ENCODE results near the gene PI16.

Gene PI16

DNA sequence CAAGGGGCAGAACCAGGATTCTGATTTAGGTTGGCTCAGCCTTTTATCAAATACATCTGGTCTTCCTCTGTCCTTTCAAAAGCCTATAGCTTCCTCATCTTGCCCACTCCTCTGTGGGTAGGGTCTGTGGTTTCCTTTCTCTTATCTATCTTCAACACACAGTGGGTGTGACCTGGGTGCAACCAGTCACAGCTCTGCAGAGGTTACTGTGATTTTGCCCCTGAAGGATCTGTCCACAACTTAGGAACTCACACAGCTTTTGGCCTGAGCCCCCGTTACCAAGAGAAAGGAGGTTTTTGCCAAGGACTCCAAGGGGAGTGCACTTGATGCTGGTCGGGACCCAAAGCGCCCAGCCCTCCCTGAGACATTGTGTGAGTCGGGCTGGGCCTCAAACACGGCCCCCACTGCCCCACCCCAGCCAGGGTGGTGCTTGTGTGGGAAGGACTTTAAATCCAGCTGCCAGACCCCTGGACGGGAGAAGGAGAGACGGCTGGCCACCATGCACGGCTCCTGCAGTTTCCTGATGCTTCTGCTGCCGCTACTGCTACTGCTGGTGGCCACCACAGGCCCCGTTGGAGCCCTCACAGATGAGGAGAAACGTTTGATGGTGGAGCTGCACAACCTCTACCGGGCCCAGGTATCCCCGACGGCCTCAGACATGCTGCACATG, at the start of gene PI16:
Gene PI16 (plus strand): TSS at position 477 of the 670 bp plus-strand sequence. CDS start 23 bp downstream, at position 500.
- peak in 1 of 2 donors; percentile 81 for DNase-seq

DNA sequence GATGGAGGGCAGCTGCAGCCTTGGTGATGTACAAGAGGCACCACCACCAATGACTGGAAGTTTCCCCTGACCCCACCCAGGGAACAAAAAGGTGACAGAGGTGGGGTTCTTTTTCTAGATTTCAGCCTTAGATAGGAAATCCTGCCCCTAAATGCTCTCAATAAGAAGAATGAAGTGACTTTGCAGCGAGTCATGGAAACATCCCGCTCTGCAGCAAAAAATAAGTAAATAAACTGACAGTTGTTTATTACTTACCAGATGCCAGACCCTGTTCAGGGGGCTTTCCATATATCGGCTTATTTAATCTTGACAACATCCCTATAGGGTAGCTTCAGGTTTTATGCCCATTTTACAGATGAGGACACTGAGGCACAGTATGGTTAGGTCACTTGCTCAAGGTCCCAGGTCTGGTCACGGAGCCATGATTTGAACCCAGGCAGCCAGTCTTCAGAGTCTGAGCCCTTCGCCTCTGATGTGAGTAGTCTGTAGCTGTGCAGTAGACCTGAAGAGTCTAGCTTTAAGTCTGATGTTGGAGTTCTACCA, 49.6 kb upstream of the PI16 start:
- DNase-seq = no peak

DNA sequence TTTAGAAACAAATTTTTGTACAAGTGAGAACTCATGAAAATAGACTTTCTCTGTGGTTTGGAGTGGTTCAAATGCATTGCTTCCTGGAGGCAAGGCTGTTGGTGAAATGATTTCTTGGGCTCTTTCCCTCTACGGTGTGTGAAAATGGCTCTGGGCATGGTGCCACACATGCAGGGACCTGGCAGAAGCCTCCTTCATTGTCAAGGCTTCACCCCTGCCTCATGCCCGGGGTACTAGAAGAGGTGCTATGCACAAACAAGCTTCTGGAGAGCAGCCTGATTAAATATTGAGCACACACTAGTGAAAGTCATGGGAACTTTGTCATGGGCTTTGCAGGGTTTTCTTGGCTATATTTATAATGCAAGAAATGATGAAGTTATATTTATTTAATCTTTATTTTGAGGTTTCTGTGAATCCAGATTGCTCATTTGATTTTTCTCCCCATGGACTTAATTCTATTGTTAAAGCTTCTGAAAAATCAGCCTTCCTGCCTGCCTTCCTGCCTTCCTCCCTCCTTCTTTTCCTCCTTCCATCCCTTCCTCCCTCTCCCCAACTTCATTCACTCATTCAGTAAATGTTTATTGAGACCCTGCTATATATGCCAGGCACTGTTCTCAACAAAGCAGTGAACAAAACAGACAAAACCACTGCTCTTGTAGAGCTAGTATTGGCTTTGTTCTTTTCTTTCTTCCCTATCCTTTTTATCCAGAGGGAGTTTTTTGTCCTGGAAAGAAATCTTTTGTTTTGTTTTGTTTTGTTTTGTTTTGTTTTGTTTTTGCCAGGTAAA, 47.8 kb upstream of the PI16 start:
- no peak for DNase-seq

- DNase-seq = no peak
Measured at GRCh38 chr6:36907781-36908180, 46.8 kb upstream of the PI16 start.

GRCh38 chr6:36908747-36909146, 45.8 kb upstream of the PI16 start:
- DNase-seq = no peak

GRCh38 chr6:36912030-36912454, 42.5 kb upstream of the PI16 start:
- DNase-seq = peak in 1 of 2 donors; percentile 97

GRCh38 chr6:36912586-36912985, 42.0 kb upstream of the PI16 start:
- DNase-seq = peak in 1 of 2 donors; percentile 26

DNA sequence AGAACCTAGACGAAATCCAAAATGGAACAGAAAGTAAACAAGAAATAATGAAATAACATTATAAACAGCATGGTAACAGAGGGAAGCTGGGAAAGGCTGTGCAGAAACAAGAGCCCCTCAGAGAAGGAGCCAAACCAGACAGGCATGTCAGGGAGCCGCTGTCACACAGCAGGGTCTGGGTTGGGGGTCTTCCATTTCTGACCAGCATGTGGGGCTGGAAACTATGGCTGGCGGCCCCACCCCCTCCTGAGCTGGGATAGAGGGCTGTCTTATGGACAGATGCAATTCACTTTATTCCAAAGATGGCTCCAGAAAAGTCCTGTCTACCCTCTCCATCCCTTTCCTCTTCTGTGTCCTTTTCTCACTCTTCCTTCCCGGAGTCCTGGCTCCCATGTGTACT, 41.5 kb upstream of the PI16 start:
- DNase-seq = no peak

GRCh38 chr6:36914227-36914794, 40.2 kb upstream of the PI16 start:
- DNase-seq = no peak

DNA sequence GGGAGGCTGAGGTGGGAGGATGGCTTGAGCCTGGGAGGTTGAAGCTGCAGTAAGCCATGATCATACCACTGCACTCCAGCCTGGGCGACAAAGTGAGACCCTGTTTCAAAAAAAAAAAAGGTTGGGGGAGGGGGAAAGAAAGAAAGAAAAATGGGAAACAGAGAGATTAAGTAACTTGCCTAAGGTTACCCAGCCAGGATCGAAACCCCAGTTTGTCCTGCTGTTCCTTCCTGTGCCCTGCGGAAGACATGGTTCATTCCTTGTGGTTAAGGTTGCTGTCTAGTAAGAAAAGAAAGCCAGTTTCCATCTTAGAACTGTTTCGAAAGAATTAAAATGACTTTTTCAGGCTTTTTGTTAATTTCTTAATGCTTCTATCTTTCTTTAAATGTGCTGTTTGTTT, 38.9 kb upstream of the PI16 start:
- no peak for DNase-seq

DNA sequence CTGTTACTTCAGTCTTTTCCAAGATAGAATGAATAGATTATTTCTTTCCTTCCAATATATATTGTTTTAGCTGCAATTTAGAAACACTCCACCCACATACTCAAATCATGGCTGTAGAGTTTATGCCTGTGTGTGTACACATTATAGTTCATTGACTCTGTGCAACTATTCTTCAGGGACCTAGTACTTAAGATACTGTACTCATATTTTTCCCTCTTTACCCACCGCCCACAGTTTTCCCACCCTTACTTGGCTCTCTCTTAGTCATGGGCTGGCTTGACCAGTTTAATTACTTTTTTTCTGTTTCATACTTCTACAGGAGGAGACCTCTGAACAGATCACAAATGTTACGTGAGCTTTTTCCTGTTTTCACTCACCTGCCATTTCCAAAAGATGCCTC, 38.4 kb upstream of the PI16 start:
- no peak for DNase-seq

GRCh38 chr6:36917541-36918193, 36.9 kb upstream of the PI16 start:
- no peak for DNase-seq

DNA sequence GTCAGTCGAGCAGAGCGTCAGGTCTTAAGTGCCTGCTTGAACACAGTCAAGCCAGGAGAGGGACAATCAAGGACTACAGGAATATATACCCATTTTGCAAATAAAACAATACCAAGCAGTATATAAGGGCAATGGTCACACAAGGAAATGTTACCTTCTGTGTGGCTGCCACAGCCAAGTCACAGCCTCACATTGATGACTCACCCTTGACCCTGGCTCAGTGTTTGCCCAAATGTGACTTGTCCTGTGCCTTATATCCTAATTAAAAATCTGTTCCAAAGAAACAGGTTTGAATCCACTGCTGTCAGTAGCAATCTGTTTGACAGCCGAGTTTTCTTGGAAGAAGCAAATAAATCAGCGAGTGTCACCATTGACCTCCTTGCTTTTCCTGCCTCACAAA, 34.5 kb upstream of the PI16 start:
- DNase-seq = no peak

- no peak for DNase-seq
Measured at GRCh38 chr6:36920546-36920945, 34.0 kb upstream of the PI16 start.

- no peak for DNase-seq
Measured at GRCh38 chr6:36924131-36924530, 30.4 kb upstream of the PI16 start.

- no peak for DNase-seq
Measured at GRCh38 chr6:36924778-36925374, 29.7 kb upstream of the PI16 start.

- no peak for DNase-seq
Measured at GRCh38 chr6:36925809-36926208, 28.7 kb upstream of the PI16 start.

DNA sequence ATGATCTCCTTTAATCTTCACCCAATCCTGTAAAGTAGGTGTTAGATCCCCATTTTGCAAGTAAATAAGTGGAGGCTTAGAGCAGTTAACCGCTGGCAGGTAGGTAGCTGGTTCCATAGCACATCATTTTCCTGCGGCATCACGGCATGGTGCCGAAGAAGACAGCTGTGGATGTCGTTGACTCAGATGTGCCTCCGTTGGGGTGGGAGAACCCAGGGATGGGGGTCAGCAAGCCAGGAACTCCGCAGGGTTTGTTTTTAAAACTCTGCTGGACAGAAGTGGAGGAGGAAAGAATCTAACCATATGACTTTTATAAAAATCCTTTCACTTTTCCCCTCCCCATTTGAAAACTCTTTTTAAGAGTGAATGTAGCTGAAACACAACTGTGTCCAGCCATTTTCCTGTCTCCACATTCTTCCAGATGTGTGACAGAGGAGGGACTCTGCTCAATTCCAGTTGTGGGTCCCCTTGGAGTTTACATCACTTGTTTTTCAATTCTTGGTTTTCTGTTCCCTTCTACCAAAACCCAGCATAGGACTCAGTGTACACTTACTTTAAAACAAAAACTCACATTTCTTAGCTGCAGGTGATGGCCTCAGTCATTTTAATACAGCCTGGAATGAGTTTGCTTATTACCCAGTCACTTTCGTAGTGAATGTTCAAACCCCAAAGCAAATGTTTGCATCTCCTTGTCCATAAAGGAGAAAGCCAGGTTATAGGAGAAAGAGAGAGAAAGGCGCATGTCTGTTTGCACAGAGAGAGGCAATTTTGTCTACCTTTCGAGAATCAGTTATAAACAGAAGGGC, 27.6 kb upstream of the PI16 start:
- no peak for DNase-seq

GRCh38 chr6:36927691-36928546, 26.6 kb upstream of the PI16 start:
- no peak for DNase-seq

DNA sequence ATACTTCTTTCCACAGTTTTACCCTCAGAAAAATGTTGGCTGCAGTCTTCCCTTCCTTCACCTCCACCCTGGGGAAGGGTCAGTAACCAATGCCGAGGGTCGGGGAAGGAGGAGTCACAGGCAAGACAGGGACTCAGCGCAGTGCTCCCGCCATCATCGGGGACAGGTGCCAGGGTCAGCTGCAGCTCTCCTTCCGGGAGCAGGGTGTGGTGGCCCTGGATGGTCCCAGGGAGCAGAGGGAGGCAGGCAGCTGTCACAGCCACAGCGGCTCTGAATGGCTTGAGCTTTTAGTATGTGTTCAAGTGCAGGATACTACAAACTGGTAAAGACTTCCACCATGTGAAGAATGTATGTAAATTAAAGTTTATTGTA, 26.0 kb upstream of the PI16 start:
- no peak for DNase-seq

DNA sequence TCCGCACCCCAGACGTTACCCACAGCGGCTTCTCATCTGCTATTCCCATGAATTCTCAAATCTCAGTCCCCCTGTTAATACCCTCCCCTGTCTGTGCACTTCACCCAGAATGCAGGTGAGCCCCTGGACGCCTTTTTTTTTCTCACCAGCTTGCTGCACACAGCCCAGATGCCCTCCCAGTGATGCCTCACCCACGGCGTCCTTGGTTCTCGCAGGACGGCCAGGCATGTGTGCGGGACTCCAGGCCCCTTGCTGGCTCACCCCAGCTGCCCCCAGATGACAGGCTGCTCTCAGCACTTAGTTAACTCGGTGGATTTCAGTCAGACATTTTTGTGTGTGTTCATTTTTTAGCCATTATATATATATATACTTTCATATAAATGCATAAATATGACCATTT, 25.4 kb upstream of the PI16 start:
- DNase-seq = no peak

Measured in bone marrow (tissue), 2 donors.